Stimulated activated CD4-positive, alpha-beta T cell treated with anti-CD3 and anti-CD28 coated beads, Interleukin-1b, Interleukin-23, amount 100 ng/mL, for 4 hours (primary cell): Measurements from ENCODE around the gene ELOA2.
"Not testable (repeated sequence)": the region's sequence is repeated elsewhere in the genome, so short reads cannot be mapped to it uniquely, and the experiment has no call there.

Experiments used
- DNase-seq, 2 donors: peaks; one replicate each; pipeline ENCODE4 v3.0.0-alpha.2; 2020; ENCODE audit warnings: low read depth in 2 of 2

Gene ELOA2

GRCh38 chr18:47022821-47023220, 12.6 kb downstream of the ELOA2 start:
- not testable (repeated sequence) for DNase-seq

- DNase-seq, result not testable (repeated sequence)
Measured at GRCh38 chr18:47020757-47021156, 14.7 kb downstream of the ELOA2 start.

- not testable (repeated sequence) for DNase-seq
Measured at GRCh38 chr18:47019870-47020269, 15.6 kb downstream of the ELOA2 start.
